Trophoblast cell (in vitro differentiated cells and primary cell): ENCODE data around the gene CACNA1I.

Experiments
- DNase-seq, 2 donors: peaks; one replicate each; pipeline ENCODE4 v3.0.0-alpha.2; 2016
- H2AFZ ChIP-seq: 2 replicates; pipeline ENCODE4 v1.6.1; 2013; ENCODE audit warnings: low read length, moderate library complexity, mild to moderate bottlenecking; ENCODE audit not compliant: insufficient read depth, poor library complexity
- H2AK5ac ChIP-seq: 2 replicates; pipeline ENCODE4 v1.6.1; 2013; ENCODE audit warnings: mild to moderate bottlenecking, low read length
- H2BK120ac ChIP-seq: 2 replicates; pipeline ENCODE4 v1.6.1; 2013; ENCODE audit warnings: low read length, mild to moderate bottlenecking, moderate library complexity; ENCODE audit not compliant: insufficient read depth, poor library complexity
- H2BK12ac ChIP-seq: 2 replicates; pipeline ENCODE4 v1.6.1; 2013; ENCODE audit warnings: mild to moderate bottlenecking, low read length, moderate library complexity
- H2BK5ac ChIP-seq: 2 replicates; pipeline ENCODE4 v1.6.1; 2013; ENCODE audit warnings: low read length, low read depth, moderate library complexity, mild to moderate bottlenecking; ENCODE audit not compliant: poor library complexity
- H3K14ac ChIP-seq: 2 replicates; pipeline ENCODE4 v1.6.1; 2013; ENCODE audit warnings: mild to moderate bottlenecking, low read length
- H3K18ac ChIP-seq: 2 replicates; pipeline ENCODE4 v1.6.1; 2013; ENCODE audit warnings: mild to moderate bottlenecking, low read length
- H3K23ac ChIP-seq: 2 replicates; pipeline ENCODE4 v1.6.1; 2013; ENCODE audit warnings: low read length
- H3K27ac ChIP-seq: 2 replicates; pipeline ENCODE4 v1.5.1; 2013; ENCODE audit warnings: low read depth, mild to moderate bottlenecking, inconsistent platforms, low read length, moderate library complexity
- H3K27me3 ChIP-seq: 2 replicates; pipeline ENCODE4 v1.6.1; 2013; ENCODE audit warnings: inconsistent platforms, mild to moderate bottlenecking, low read length, moderate library complexity; ENCODE audit not compliant: insufficient read depth
- H3K36me3 ChIP-seq, 2 experiments: 1 replicate in 1 of 2; 2 replicates in 1 of 2; pipeline ENCODE4 v1.6.1; 2013; ENCODE audit warnings: low read length in 2 of 2, mild to moderate bottlenecking in 2 of 2, moderate library complexity in 1 of 2; ENCODE audit not compliant: insufficient read depth in 2 of 2, control insufficient read depth in 1 of 2
- H3K4ac ChIP-seq: 2 replicates; pipeline ENCODE4 v1.6.1; 2013; ENCODE audit warnings: low read depth, mild to moderate bottlenecking, low read length, moderate library complexity
- H3K4me1 ChIP-seq, 2 experiments: 1 replicate in 1 of 2; 2 replicates in 1 of 2; pipeline ENCODE4 v1.6.1; 2013; ENCODE audit warnings: low read length in 2 of 2, mild to moderate bottlenecking in 2 of 2, moderate library complexity in 1 of 2; ENCODE audit not compliant: insufficient read depth in 2 of 2, control insufficient read depth in 1 of 2
- H3K4me2 ChIP-seq: 2 replicates; pipeline ENCODE4 v1.6.1; 2013; ENCODE audit warnings: inconsistent platforms, mild to moderate bottlenecking, low read length, moderate library complexity
- H3K4me3 ChIP-seq: 2 replicates; pipeline ENCODE4 v1.5.1; 2013; ENCODE audit warnings: mild to moderate bottlenecking, low read depth, low read length, inconsistent platforms
- H3K79me1 ChIP-seq: one replicate; pipeline ENCODE4 v1.6.1; 2013; ENCODE audit warnings: low read length
- H3K79me2 ChIP-seq: 2 replicates; pipeline ENCODE4 v1.6.1; 2013; ENCODE audit warnings: low read length, mild to moderate bottlenecking; ENCODE audit not compliant: control insufficient read depth, insufficient read depth, poor library complexity
- H3K9ac ChIP-seq: 2 replicates; pipeline ENCODE4 v1.6.1; 2013; ENCODE audit warnings: mild to moderate bottlenecking, low read length
- H3K9me3 ChIP-seq: 2 replicates; pipeline ENCODE4 v1.6.1; 2013; ENCODE audit warnings: low read depth, mild to moderate bottlenecking, control low read depth, inconsistent platforms, low read length; ENCODE audit not compliant: insufficient read depth
- H4K12ac ChIP-seq: 2 replicates; pipeline ENCODE4 v1.6.1; 2013; ENCODE audit warnings: low read depth, mild to moderate bottlenecking, low read length, moderate library complexity
- H4K8ac ChIP-seq: 2 replicates; pipeline ENCODE4 v1.6.1; 2013; ENCODE audit warnings: low read depth, mild to moderate bottlenecking, low read length, moderate library complexity
- H4K91ac ChIP-seq: one replicate; pipeline ENCODE4 v1.6.1; 2013; ENCODE audit warnings: low read depth, mild to moderate bottlenecking, low read length, moderate library complexity
- WGBS: extraction: QIAGEN DNeasy Blood & Tissue Kit; methylation state at CpG from one replicate; pipeline ENCODE4 v1.1.7; 2013; ENCODE audit warnings: missing lambda C conversion rate; ENCODE audit not compliant: insufficient read length, insufficient coverage; ENCODE audit errors: extremely low coverage; 5-methylcytosine and 5-hydroxymethylcytosine counted together

The CACNA1I gene

DNA sequence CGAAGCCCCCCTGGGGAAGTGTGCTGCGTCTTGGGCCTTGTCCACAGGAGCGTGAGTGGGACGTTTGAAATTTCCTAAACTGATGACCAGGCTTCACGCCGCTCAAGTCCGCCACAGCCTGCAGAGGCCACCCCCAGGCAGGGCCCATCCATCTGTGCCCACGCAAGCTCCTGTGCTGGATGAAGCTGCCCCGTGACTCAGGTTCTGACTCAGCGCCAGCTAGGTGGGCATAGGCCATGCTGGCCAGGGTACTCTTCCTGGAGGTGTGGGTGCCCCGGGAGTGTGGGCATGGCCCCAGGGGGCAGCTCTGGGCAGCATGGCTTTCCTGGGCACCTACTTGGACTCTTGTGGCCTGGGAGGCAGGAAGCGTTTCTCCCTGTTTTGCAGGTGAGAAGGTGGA, 134.8 kb downstream of the CACNA1I start:
- Histone ChIP-seq H3K4me1 (peaks cover 0 to 3% of the 10 kb centered on the region in 2 experiments), H2BK5ac (no peak overlapping the region), H3K4me3 (no peak overlapping the region), H4K8ac (no peak overlapping the region), H2BK120ac (no peak overlapping the region), H3K4ac (no peak overlapping the region), H3K36me3 (no peaks in the 10 kb centered on the region), H3K23ac (no peak overlapping the region), H3K4me2 (no peak overlapping the region), H3K27ac (no peak overlapping the region), H4K91ac (no peak overlapping the region), H3K27me3 (no peaks in the 10 kb centered on the region), H2BK12ac (no peak overlapping the region), H3K79me1 (no peaks in the 10 kb centered on the region), H2AK5ac (no peak overlapping the region), H3K18ac (no peak overlapping the region), H3K14ac (no peak overlapping the region), H3K9ac (no peak overlapping the region), H4K12ac (no peak overlapping the region), H2AFZ (no peak overlapping the region), H3K79me2 (no peaks in the 10 kb centered on the region), H3K9me3 (no peaks in the 10 kb centered on the region)
- DNase-seq: no peak
- WGBS: no CpG with 5 or more reads among the region's 12 CpGs

DNA sequence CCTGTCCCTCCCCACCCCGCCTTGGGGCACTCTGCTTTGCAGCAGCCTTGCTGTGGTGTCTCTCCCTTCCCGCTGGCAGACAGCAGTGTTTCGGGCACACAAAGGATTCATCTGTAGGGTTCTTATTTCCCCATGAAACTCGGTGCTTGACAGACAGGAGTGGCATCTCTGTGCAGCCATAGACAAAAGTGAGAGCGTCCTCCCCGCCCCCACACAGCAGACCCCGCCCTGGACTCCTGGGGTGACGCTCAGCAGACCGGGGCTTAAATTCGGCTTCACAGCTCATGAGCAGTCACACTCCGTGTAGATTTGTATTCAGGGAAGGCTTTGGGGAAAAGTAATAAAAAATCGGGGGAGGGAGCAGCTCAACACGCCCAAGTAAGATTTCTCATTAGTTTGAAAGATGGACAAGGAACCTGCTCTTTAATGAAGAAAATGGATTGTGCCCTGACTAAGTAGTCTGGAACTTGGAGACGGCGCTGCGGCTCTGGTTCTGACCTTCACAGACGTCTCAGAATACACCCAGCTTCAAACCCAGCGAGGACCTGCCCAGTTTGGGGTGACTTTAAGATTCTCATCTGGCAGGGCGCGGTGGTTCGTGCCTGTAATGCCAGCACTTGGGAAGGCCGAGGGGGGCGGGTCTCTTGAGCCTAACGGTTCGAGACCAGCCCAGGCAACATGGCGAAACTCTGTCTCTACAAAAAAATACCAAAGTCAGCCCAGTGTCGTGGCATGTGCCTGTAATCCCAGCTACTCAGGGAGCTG, 136.0 kb downstream of the CACNA1I start:
- Histone ChIP-seq H3K18ac (no peak overlapping the region), H3K4me1 (no peaks in the 10 kb centered on the region), H3K14ac (no peak overlapping the region), H3K9me3 (no peaks in the 10 kb centered on the region), H3K79me1 (no peaks in the 10 kb centered on the region), H4K91ac (no peak overlapping the region), H3K36me3 (no peaks in the 10 kb centered on the region), H3K9ac (no peak overlapping the region), H3K27me3 (no peaks in the 10 kb centered on the region), H2BK5ac (no peak overlapping the region), H3K79me2 (no peaks in the 10 kb centered on the region), H2AFZ (no peak overlapping the region), H3K23ac (no peak overlapping the region), H3K4ac (no peak overlapping the region), H2BK120ac (no peak overlapping the region), H3K4me3 (no peak overlapping the region), H4K8ac (no peak overlapping the region), H4K12ac (no peak overlapping the region), H2AK5ac (no peak overlapping the region), H3K4me2 (no peak overlapping the region), H3K27ac (no peak overlapping the region), H2BK12ac (no peak overlapping the region)
- no CpG with 5 or more reads among the region's 27 CpGs for WGBS
- DNase-seq: no peak

DNA sequence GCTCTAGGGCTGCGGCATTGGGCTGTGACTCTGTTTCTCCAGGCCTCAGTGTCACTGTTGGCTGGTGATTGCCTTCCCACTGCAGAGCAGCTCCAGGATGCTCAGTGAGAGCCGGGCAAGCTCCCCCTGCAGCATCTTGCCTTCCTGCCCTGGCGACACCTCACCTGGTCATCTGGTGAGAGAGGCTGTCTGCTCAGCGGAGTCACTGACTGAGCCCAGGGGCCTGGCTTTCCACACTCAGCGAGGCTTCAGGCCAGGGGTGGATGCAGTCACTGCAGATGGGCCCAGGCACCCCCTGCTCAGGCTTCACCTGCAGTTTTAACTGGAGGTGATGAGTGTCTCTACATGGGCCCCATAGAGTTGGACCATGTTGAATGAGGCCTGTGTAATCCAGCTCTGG, 136.8 kb downstream of the CACNA1I start:
- WGBS: no CpG with 5 or more reads among the region's 5 CpGs

DNA sequence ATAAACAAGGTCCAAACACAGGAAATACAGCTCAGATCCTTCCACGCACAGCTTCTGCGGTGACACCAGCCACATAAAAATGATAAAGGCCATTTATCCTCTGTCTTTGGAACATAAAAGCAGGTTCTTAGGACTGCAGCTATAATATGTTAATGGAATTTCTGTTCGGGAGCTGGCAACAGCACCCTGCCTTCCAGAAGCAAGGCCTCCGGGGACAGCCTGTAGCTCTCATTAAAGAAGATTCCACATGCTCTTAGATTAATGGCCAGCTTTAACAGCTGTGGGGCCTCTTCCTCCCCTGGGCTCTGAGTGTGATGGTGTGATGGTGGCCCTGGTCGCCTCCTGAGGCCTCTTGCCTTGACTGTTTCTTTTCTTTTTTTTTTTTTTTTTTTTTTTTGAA, 137.3 kb downstream of the CACNA1I start:
- Histone ChIP-seq H3K14ac (no peak overlapping the region), H3K36me3 (no peaks in the 10 kb centered on the region), H3K9ac (no peak overlapping the region), H3K4me1 (no peaks in the 10 kb centered on the region), H4K91ac (no peak overlapping the region), H4K12ac (no peak overlapping the region), H3K4me2 (no peak overlapping the region), H2BK120ac (no peak overlapping the region), H2AK5ac (no peak overlapping the region), H3K79me1 (no peaks in the 10 kb centered on the region), H2BK5ac (no peak overlapping the region), H3K23ac (no peak overlapping the region), H3K18ac (no peak overlapping the region), H3K79me2 (no peaks in the 10 kb centered on the region), H4K8ac (no peak overlapping the region), H2AFZ (no peak overlapping the region), H3K27me3 (no peaks in the 10 kb centered on the region), H3K9me3 (no peaks in the 10 kb centered on the region), H2BK12ac (no peak overlapping the region), H3K4ac (no peak overlapping the region), H3K27ac (no peak overlapping the region), H3K4me3 (no peak overlapping the region)
- no peak for DNase-seq
- WGBS: no CpG with 5 or more reads among the region's 5 CpGs

More for the DNA sequence above, 136.8 kb downstream of the CACNA1I start:
- no peak for DNase-seq
- H4K12ac ChIP-seq: no peak overlapping the region
- no peaks in the 10 kb centered on the region for H3K9me3 ChIP-seq
- no peak overlapping the region for H2AFZ ChIP-seq
- no peaks in the 10 kb centered on the region for H3K36me3 ChIP-seq
- H3K79me2 ChIP-seq: no peaks in the 10 kb centered on the region
- H3K79me1 ChIP-seq: no peaks in the 10 kb centered on the region
- H3K4me2 ChIP-seq: no peak overlapping the region
- H3K27ac ChIP-seq: no peak overlapping the region
- H2AK5ac ChIP-seq: no peak overlapping the region
- no peak overlapping the region for H3K18ac ChIP-seq
- no peak overlapping the region for H2BK5ac ChIP-seq
- H3K23ac ChIP-seq: no peak overlapping the region
- H3K14ac ChIP-seq: no peak overlapping the region
- H3K4ac ChIP-seq: no peak overlapping the region
- H3K27me3 ChIP-seq: no peaks in the 10 kb centered on the region
- no peak overlapping the region for H3K9ac ChIP-seq
- H3K4me1 ChIP-seq: no peaks in the 10 kb centered on the region
- no peak overlapping the region for H2BK120ac ChIP-seq
- H4K91ac ChIP-seq: no peak overlapping the region
- no peak overlapping the region for H2BK12ac ChIP-seq
- H4K8ac ChIP-seq: no peak overlapping the region
- H3K4me3 ChIP-seq: no peak overlapping the region
